Measurements from ENCODE around the gene ZKSCAN4.

The ZKSCAN4 gene

DNA sequence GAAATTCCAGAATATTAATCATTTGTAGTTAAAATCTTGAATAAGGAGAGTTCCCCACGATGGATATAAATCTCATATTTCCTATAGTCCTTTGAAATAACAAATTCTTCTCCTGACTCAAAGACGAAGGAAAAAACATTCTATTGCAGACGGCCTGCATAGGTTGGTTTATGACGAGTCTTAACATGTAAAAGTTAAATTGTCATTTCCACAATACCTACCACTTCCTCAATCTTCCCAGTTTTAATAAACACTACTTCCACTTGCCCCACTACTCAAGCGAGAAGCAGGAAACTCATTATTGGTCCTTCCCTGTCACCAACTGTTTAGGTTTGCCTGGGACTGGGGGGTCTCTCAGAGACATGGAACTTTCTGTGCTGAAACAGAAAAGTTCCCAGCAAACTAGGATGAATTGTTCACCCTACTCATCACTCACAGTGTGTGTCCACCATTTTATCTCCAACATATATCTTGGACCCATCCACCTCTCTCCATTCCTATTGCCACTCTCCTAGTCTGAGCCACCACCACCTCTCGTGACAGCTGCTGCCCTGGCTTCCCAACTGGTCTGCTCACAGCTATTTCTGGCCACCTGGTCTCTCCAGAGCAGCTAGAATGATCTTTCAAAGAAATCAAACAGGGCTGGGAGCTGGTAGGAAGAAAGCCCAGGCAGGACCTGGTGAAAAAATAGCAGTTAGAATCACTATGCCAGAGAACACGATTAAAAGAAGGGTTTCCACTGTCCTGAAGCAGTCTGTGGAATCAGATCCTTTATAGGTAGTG, 42.1 kb downstream of the ZKSCAN4 start:
- DNase-seq (ENCODE audit: low read depth, low spot score): no peak

- DNase-seq (ENCODE audit: low read depth, low spot score): no peak
Measured at GRCh38 chr6:28208111-28208659, 43.9 kb downstream of the ZKSCAN4 start.

DNA sequence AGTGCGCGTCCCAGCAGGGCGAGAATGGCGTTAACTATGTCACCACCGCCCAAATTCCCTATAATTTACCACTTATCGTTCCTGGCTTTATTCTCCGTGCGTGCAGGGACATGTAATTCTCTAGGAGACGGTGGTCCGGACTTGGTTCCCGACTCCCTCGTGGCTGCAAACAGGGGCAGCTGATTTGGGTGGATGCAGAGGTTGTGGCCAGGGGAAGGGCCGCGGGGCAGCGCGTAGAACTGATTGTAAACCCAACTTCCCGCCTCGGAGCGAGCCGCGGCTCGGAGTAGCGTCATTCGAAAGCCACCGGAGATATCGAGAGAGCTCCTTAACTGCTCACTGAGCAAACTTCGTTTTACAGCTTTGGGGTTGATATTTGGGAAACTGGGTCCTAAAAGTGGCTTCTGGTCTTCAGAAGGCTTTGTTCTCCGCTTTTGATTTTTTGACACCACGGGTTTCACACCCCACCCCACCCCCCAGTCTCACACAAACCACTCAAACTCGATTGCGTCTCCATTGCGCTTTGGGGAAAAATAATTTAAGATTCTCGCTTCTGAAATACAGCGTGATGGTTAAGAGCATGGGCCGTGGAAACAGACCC, 44.5 kb downstream of the ZKSCAN4 start:
- no peak for DNase-seq (ENCODE audit: low read depth, low spot score)

GRCh38 chr6:28206928-28207509, 45.0 kb downstream of the ZKSCAN4 start:
- no peak for DNase-seq (ENCODE audit: low read depth, low spot score)

DNA sequence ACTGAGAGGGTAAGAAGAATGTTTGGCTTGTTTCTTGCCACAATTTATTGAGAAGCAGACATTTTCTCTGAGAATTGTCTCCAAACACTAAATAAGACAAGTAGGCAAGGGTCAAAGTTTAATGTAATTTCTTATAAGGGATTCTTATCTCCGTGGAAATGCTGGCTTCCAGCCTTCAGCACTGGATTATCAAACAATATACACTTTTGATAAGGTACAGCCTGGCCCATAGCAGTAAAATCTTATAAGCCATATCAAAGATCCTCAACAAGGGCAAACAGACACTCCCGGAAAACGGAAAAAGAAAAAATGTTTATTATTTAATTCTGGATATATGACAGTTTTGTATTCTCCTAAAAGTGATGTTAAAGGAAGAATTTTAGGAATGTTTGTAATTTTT, 45.5 kb downstream of the ZKSCAN4 start:
- no peak for DNase-seq (ENCODE audit: low read depth, low spot score)

DNA sequence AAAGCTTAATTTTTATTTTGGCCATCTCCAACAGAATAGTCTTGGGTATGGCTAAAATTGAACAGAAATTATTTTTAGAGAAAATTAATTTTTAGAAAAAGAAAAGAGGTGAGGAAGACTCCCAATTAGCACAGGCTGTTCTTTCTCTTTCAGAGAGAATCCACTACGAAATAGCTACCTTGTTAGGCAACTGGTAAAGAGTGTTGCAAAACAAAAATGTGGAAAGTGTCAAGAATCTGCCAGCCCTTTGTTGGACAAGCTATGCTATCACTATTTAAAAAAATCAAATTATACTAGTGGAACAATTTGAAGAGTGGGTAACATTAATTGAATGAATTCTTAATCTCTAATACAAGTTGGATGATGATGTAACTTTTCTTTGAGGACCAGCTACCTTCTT, 46.2 kb downstream of the ZKSCAN4 start:
- no peak for DNase-seq (ENCODE audit: low read depth, low spot score)

DNA sequence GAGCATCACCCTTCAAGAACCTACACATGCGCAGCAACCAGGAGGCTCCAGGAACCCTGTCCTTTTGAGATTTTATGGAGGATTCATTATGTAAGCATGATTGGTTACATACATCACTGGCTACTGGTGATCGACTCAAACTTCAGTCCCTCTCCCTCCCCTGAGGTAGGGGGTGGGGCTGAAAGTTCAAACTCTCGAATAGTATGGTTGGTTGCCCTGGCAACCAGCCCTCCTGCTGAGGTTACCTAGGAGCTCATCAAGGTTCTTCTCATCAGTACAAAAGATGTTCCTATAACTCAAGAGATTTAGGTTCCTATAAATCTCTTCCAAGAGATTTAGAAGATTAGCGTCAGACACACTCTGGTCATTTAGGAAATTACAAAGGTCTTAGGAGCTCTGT, 48.9 kb downstream of the ZKSCAN4 start:
- no peak for DNase-seq (ENCODE audit: low read depth, low spot score)

DNA sequence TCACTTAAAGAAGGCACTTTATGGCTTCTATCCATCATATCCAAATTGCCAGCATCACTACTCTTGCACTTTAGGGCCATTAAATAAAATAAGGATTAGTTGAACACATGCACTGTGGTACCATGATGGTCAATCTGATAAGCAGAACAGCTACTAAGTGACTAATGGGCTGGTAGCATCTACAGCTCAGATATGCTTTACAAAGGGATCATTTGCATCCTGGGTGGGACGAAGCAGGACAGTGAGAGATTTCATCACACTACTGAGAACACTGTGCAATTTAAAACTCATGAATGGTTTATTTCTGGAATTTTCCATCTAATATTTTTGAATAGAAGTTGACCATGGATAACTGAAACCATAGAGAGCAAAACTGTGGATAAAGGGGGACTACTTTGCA, 52.0 kb downstream of the ZKSCAN4 start:
- DNase-seq (ENCODE audit: low read depth, low spot score): no peak

Data from activated naive CD8-positive, alpha-beta T cell treated with anti-CD3 and anti-CD28 coated beads, Interleukin-2, amount 50 U/mL, for 16 hours (primary cell).